ENCODE measurements around the gene PHTF1.

DNA sequence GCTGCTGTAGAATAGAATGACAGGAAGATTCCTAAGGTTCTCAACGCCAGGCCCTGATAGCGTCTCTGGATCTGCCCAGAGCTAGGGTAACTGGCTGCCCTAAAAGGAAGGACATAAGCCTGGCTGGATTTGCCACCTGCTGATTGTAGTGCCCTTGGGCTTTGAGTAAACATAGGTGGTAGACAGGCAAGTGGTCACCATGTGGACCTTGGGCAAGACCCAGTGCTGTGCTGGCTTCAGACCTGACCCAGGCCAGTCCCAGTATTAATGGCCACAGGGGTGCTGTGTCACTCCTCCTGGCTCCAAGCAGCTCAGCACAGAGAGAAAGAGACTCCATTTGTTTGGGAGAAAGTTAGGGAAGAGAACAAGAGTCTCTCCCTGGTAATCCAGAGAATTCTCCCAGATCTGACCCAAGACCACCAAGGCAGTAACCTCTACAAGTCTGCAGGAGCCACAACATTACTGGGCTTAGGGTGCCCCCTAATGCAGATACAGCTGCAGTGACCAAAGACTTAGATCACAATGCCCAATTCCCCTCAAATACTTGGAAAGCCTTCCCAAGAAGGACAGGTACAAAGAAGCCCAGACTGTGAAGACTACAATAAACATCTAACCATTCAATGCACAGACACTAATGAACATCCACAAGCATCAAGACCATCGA, 44.5 kb downstream of the PHTF1 start:
- no peak for TF ChIP-seq PPARA (CRISPR knock-in tag; IDR thresholded peaks at IDR 0.05; ENCODE audit: borderline replicate concordance)
- TF ChIP-seq ZFP3 (CRISPR knock-in tag; IDR thresholded peaks at IDR 0.05) = no peak
- TF ChIP-seq, protein P1, sequence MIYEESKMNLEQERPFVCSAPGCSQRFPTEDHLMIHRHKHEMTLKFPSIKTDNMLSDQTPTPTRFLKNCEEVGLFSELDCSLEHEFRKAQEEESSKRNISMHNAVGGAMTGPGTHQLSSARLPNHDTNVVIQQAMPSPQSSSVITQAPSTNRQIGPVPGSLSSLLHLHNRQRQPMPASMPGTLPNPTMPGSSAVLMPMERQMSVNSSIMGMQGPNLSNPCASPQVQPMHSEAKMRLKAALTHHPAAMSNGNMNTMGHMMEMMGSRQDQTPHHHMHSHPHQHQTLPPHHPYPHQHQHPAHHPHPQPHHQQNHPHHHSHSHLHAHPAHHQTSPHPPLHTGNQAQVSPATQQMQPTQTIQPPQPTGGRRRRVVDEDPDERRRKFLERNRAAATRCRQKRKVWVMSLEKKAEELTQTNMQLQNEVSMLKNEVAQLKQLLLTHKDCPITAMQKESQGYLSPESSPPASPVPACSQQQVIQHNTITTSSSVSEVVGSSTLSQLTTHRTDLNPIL (CRISPR knock-in tag; IDR thresholded peaks at IDR 0.05; ENCODE audit: low read depth) = no peak
- TF ChIP-seq ZNF70 (CRISPR knock-in tag; IDR thresholded peaks at IDR 0.05) = no peak
- no peak for TF ChIP-seq ARNTL (CRISPR knock-in tag; IDR thresholded peaks at IDR 0.05; ENCODE audit: borderline replicate concordance, low read depth)
- no peak for TF ChIP-seq TOX (CRISPR knock-in tag; IDR thresholded peaks at IDR 0.05; ENCODE audit: borderline replicate concordance)
- TF ChIP-seq, protein P2, sequence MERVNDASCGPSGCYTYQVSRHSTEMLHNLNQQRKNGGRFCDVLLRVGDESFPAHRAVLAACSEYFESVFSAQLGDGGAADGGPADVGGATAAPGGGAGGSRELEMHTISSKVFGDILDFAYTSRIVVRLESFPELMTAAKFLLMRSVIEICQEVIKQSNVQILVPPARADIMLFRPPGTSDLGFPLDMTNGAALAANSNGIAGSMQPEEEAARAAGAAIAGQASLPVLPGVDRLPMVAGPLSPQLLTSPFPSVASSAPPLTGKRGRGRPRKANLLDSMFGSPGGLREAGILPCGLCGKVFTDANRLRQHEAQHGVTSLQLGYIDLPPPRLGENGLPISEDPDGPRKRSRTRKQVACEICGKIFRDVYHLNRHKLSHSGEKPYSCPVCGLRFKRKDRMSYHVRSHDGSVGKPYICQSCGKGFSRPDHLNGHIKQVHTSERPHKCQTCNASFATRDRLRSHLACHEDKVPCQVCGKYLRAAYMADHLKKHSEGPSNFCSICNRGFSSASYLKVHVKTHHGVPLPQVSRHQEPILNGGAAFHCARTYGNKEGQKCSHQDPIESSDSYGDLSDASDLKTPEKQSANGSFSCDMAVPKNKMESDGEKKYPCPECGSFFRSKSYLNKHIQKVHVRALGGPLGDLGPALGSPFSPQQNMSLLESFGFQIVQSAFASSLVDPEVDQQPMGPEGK (CRISPR knock-in tag; IDR thresholded peaks at IDR 0.05; ENCODE audit: borderline replicate concordance) = no peak
- no peak for TF ChIP-seq BACH2 (CRISPR knock-in tag; IDR thresholded peaks at IDR 0.05; ENCODE audit: borderline replicate concordance)
- no peak for TF ChIP-seq SNAI2 (CRISPR knock-in tag; IDR thresholded peaks at IDR 0.05)
- no peak for TF ChIP-seq RARB (CRISPR knock-in tag; IDR thresholded peaks at IDR 0.05)
- no peak for TF ChIP-seq TCF4 (CRISPR knock-in tag; IDR thresholded peaks at IDR 0.05; ENCODE audit: borderline replicate concordance)
